Neural cell (in vitro differentiated cells): Measurements from ENCODE around the gene OGFOD3. TPM values are rescaled to one million over a fixed set of nuclear protein-coding genes. Genes with fewer than 3 reads are reported as not detected.

Experiments
- H2AFZ ChIP-seq: fragments of 200-600, 300-800 bp; sonication (generic), shearing (Covaris generic); 2 replicates; pipeline ENCODE4 v1.6.0; 2014; ENCODE audit warnings: low read depth, mild to moderate bottlenecking, antibody characterized with exemption, low read length, moderate library complexity
- H3F3A ChIP-seq: fragments of 200-600 bp; shearing (Covaris generic); 2 replicates; pipeline ENCODE4 v1.6.1; 2016; ENCODE audit warnings: mild to moderate bottlenecking, moderate library complexity, mixed read lengths, antibody characterized with exemption, low read length; ENCODE audit not compliant: insufficient read depth, poor library complexity, severe bottlenecking
- H3K27ac ChIP-seq: fragments of 200-600, 300-800 bp; sonication (generic), shearing (Covaris generic); 2 replicates; pipeline ENCODE4 v1.5.1; 2014; ENCODE audit warnings: mild to moderate bottlenecking, low read length, moderate library complexity
- H3K27me3 ChIP-seq: fragments of 300-800, 200-600 bp; sonication (generic), shearing (Covaris generic); 2 replicates; pipeline ENCODE4 v1.6.0; 2014; ENCODE audit warnings: mild to moderate bottlenecking, low read depth, low read length, moderate library complexity; ENCODE audit not compliant: insufficient read depth
- H3K36me3 ChIP-seq: fragments of 300-800, 200-600 bp; sonication (generic), shearing (Covaris generic); 2 replicates; pipeline ENCODE4 v1.5.1; 2014; ENCODE audit warnings: mild to moderate bottlenecking, antibody characterized with exemption, low read length, moderate library complexity; ENCODE audit not compliant: insufficient read depth
- H3K4me2 ChIP-seq: fragments of 300-800, 200-600 bp; sonication (generic), shearing (Covaris generic); 2 replicates; pipeline ENCODE4 v1.6.0; 2014; ENCODE audit warnings: mild to moderate bottlenecking, low read length
- H3K4me3 ChIP-seq: fragments of 300-800, 200-600 bp; sonication (generic), shearing (Covaris generic); 2 replicates; pipeline ENCODE4 v1.5.1; 2014; ENCODE audit warnings: mild to moderate bottlenecking, low read length, moderate library complexity
- H3K79me2 ChIP-seq: fragments of 200-600 bp; shearing (Covaris generic); replicated peaks from 2 replicates; pipeline ENCODE4 v1.6.0; 2014; ENCODE audit warnings: mild to moderate bottlenecking, low read length, moderate library complexity; ENCODE audit not compliant: insufficient read depth
- H3K9ac ChIP-seq: fragments of 300-800, 200-600 bp; sonication (generic), shearing (Covaris generic); 2 replicates; pipeline ENCODE4 v1.6.1; 2016; ENCODE audit warnings: mild to moderate bottlenecking, low read length, mixed read lengths
- H3K9me2 ChIP-seq: fragments of 200-600 bp; shearing (Covaris generic); 2 replicates; pipeline ENCODE4 v1.6.1; 2016; ENCODE audit warnings: mild to moderate bottlenecking, low read length, mixed read lengths; ENCODE audit not compliant: insufficient read depth
- H3K9me3 ChIP-seq: fragments of 200-600, 300-800 bp; sonication (generic), shearing (Covaris generic); 2 replicates; pipeline ENCODE4 v1.6.1; 2016; ENCODE audit warnings: mild to moderate bottlenecking, mixed run types, low read length, moderate library complexity, mixed read lengths
- H4K20me1 ChIP-seq: fragments of 200-600 bp; shearing (Covaris generic); 2 replicates; pipeline ENCODE4 v1.6.1; 2016; ENCODE audit warnings: mild to moderate bottlenecking, mixed run types; ENCODE audit not compliant: insufficient read depth
- EP300 ChIP-seq: fragments of 450-650 bp; conservative IDR thresholded peaks from 2 replicates; pipeline ENCODE4 v1.6.1; 2014; ENCODE audit warnings: antibody characterized with exemption, mild to moderate bottlenecking, moderate library complexity; ENCODE audit not compliant: poor library complexity, severe bottlenecking
- EZH2 ChIP-seq: fragments of 200-600, 300-800 bp; shearing (Covaris generic), sonication (generic); IDR thresholded peaks from 2 replicates; pipeline ENCODE4 v1.6.1; 2014; ENCODE audit warnings: antibody characterized with exemption, low read length, borderline replicate concordance, mild to moderate bottlenecking; ENCODE audit not compliant: insufficient read depth, poor library complexity, severe bottlenecking
- MXI1 ChIP-seq: fragments of 450-650 bp; conservative IDR thresholded peaks from 2 replicates; pipeline ENCODE4 v1.6.1; 2014; ENCODE audit warnings: antibody characterized with exemption, mild to moderate bottlenecking; ENCODE audit not compliant: poor library complexity, severe bottlenecking
- POLR2AphosphoS5 ChIP-seq: IDR thresholded peaks from 2 replicates; pipeline ENCODE4 v1.6.1; 2012
- RAD21 ChIP-seq: fragments of 450-650 bp; conservative IDR thresholded peaks from 2 replicates; pipeline ENCODE4 v1.6.1; 2014; ENCODE audit warnings: antibody characterized with exemption, mild to moderate bottlenecking, moderate library complexity
- SMC3 ChIP-seq: fragments of 450-650 bp; conservative IDR thresholded peaks from 2 replicates; pipeline ENCODE4 v1.6.1; 2014; ENCODE audit warnings: antibody characterized with exemption, mild to moderate bottlenecking, moderate library complexity; ENCODE audit not compliant: poor library complexity
- TAF1 ChIP-seq: IDR thresholded peaks from 2 replicates; pipeline ENCODE4 v1.6.1; 2012; ENCODE audit warnings: low read depth
- polyA plus RNA-seq: library from polyadenylated mRNA; depleted of rRNA; stranded (reverse); fragments of >200 nt; gene quantifications from 2 replicates; pipeline ENCODE4 v1.2.3, GENCODE V29; 2014
- TF ChIP-seq, protein P1 (sequence below): IDR thresholded peaks from 2 replicates; pipeline ENCODE4 v1.6.1; 2012; ENCODE audit warnings: borderline replicate concordance
- TF ChIP-seq, protein P2 (sequence below): fragments of 450-650 bp; IDR thresholded peaks from 2 replicates; pipeline ENCODE4 v1.5.1; 2014; ENCODE audit warnings: antibody characterized with exemption, mild to moderate bottlenecking, moderate library complexity; ENCODE audit not compliant: poor library complexity, severe bottlenecking

Gene OGFOD3
- polyA plus RNA-seq, 1 donor from 2014 or later: 22.6 TPM

DNA sequence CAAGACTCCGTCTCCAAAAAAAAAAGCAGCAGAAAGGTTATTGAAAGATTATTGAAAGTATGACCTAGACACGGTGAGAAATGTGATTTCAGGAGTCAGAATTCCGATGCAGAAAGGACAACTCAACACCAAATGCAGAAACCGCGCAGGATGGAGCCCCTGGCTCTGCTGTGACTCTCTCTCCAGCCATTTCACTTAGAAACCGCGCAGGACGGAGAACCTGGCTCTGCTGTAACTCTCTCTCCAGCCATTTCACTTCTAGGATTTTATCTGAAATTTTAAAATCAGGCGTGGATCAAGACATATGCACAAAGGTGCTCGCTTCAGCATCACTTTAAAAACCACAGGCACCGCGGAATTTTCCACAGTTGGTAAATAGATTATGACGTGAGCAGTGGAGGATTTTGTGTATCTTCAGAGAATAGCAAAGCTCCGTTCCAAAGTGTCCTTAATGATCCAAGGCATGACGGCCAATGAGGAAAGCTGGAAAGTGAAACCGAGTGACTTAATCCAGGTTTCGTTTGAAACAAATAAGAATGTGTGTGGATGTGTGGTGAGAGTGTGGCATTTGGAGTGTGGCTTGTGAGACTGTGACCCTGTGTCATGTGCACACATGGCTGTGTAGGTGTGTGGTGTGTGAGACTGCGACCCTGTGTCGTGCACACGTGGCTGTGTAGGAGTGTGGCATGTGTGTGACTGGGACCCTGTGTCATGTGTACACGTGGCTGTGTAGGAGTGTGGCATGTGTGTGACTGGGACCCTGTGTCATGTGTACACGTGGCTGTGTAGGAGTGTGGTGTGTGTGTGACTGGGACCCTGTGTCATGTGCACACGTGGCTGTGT, 37.3 kb downstream of the OGFOD3 start:
- Histone ChIP-seq H3K9me3 (no peaks in the 10 kb centered on the region), H3K4me2 (no peak overlapping the region), H3F3A (no peaks in the 10 kb centered on the region), H2AFZ (no peak overlapping the region), H3K9me2 (no peaks in the 10 kb centered on the region), H3K27me3 (no peaks in the 10 kb centered on the region), H4K20me1 (no peaks in the 10 kb centered on the region), H3K36me3 (no peaks in the 10 kb centered on the region), H3K4me3 (no peak overlapping the region), H3K27ac (no peak overlapping the region), H3K79me2 (no peaks in the 10 kb centered on the region), H3K9ac (no peak overlapping the region)
- TF ChIP-seq EP300 (no peak), SMC3 (no peak), EZH2 (no peak), MXI1 (no peak), RAD21 (no peak), POLR2AphosphoS5 (no peak), TAF1 (no peak)
- TF ChIP-seq, protein P1, sequence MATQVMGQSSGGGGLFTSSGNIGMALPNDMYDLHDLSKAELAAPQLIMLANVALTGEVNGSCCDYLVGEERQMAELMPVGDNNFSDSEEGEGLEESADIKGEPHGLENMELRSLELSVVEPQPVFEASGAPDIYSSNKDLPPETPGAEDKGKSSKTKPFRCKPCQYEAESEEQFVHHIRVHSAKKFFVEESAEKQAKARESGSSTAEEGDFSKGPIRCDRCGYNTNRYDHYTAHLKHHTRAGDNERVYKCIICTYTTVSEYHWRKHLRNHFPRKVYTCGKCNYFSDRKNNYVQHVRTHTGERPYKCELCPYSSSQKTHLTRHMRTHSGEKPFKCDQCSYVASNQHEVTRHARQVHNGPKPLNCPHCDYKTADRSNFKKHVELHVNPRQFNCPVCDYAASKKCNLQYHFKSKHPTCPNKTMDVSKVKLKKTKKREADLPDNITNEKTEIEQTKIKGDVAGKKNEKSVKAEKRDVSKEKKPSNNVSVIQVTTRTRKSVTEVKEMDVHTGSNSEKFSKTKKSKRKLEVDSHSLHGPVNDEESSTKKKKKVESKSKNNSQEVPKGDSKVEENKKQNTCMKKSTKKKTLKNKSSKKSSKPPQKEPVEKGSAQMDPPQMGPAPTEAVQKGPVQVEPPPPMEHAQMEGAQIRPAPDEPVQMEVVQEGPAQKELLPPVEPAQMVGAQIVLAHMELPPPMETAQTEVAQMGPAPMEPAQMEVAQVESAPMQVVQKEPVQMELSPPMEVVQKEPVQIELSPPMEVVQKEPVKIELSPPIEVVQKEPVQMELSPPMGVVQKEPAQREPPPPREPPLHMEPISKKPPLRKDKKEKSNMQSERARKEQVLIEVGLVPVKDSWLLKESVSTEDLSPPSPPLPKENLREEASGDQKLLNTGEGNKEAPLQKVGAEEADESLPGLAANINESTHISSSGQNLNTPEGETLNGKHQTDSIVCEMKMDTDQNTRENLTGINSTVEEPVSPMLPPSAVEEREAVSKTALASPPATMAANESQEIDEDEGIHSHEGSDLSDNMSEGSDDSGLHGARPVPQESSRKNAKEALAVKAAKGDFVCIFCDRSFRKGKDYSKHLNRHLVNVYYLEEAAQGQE: no peak
- TF ChIP-seq, protein P2, sequence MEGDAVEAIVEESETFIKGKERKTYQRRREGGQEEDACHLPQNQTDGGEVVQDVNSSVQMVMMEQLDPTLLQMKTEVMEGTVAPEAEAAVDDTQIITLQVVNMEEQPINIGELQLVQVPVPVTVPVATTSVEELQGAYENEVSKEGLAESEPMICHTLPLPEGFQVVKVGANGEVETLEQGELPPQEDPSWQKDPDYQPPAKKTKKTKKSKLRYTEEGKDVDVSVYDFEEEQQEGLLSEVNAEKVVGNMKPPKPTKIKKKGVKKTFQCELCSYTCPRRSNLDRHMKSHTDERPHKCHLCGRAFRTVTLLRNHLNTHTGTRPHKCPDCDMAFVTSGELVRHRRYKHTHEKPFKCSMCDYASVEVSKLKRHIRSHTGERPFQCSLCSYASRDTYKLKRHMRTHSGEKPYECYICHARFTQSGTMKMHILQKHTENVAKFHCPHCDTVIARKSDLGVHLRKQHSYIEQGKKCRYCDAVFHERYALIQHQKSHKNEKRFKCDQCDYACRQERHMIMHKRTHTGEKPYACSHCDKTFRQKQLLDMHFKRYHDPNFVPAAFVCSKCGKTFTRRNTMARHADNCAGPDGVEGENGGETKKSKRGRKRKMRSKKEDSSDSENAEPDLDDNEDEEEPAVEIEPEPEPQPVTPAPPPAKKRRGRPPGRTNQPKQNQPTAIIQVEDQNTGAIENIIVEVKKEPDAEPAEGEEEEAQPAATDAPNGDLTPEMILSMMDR: no peak

DNA sequence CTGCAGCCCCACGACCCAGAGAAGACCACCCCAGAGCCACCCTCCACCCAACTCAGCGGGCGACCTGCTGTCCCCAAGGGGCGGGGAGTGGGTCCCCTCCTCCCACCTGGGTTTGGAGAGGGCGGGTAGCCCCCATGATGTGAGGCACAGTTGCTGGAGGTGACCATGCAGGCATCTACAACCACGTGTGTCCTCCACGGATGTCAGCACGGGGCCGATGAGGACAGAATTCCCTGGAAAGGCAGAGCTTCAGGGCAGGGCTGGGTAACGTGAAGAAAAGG, 39.7 kb downstream of the OGFOD3 start:
- Histone ChIP-seq H3K9me3 (no peaks in the 10 kb centered on the region), H3K4me3 (no peak overlapping the region), H3F3A (no peaks in the 10 kb centered on the region), H3K27me3 (peaks cover 4% of the 10 kb centered on the region), H3K4me2 (no peak overlapping the region), H3K79me2 (no peaks in the 10 kb centered on the region), H3K9ac (no peak overlapping the region), H3K9me2 (no peaks in the 10 kb centered on the region), H2AFZ (no peak overlapping the region), H4K20me1 (no peaks in the 10 kb centered on the region), H3K36me3 (no peaks in the 10 kb centered on the region), H3K27ac (no peak overlapping the region)
- TF ChIP-seq, protein P1: no peak
- TF ChIP-seq RAD21 (no peak), EZH2 (no peak), TAF1 (no peak)
- TF ChIP-seq, protein P2: no peak
